Measurements from ENCODE around the gene MGLL. TPM values are rescaled to one million over a fixed set of nuclear protein-coding genes. Genes with fewer than 3 reads are reported as not detected.

MGLL gene
- total RNA-seq, 3 donors from 2014 or later, result 25.8 to 79.5 (median 30.2) TPM

- Histone ChIP-seq H3K4me3 (no peak overlapping the region), H3K9me3 (no peaks in the 10 kb centered on the region), H3K27ac (no peak overlapping the region), H3K27me3 (no peaks in the 10 kb centered on the region), H3K36me3 (no peaks in the 10 kb centered on the region), H3K4me1 (no peaks in the 10 kb centered on the region)
- intact Hi-C loops (cut with DNase I; ENCODE audit: low total_unique reads), result no loop called here
- TF ChIP-seq POLR2AphosphoS5 (IDR thresholded peaks at IDR 0.05), result no peak
- TF ChIP-seq POLR2A (IDR thresholded peaks at IDR 0.05), result no peak
- TF ChIP-seq, protein P1, sequence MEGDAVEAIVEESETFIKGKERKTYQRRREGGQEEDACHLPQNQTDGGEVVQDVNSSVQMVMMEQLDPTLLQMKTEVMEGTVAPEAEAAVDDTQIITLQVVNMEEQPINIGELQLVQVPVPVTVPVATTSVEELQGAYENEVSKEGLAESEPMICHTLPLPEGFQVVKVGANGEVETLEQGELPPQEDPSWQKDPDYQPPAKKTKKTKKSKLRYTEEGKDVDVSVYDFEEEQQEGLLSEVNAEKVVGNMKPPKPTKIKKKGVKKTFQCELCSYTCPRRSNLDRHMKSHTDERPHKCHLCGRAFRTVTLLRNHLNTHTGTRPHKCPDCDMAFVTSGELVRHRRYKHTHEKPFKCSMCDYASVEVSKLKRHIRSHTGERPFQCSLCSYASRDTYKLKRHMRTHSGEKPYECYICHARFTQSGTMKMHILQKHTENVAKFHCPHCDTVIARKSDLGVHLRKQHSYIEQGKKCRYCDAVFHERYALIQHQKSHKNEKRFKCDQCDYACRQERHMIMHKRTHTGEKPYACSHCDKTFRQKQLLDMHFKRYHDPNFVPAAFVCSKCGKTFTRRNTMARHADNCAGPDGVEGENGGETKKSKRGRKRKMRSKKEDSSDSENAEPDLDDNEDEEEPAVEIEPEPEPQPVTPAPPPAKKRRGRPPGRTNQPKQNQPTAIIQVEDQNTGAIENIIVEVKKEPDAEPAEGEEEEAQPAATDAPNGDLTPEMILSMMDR (IDR thresholded peaks at IDR 0.05), result no peak
- DNase-seq (ENCODE audit: low spot score in 2 of 2), result no peak
These were observed 26.1 kb upstream of the MGLL start for GRCh38 chr3:127848131-127849129.

DNA sequence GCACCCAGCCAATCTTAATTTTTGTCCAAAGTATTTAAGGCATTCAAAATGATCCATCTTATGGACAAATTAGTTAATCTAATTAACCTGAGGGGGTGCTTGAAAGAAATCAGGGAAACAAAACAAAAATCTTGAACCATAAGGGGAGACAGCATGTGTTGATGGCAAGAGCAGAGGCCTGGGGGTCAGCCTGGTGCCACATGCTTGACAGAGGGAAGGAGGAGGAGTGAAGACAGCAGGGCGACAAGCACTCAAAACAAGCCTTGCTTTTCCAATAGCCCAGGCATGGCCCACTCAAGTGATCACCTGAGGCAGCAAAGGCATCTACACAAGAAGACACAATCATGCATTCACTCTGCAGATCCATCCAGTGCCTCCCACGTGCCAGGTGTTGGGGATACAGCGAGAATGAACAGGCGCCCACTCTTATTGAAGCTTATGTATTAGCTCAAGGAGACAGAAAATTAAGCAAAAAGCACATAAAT lies 25.0 kb upstream of the MGLL start:
- Histone ChIP-seq H3K36me3 (no peaks in the 10 kb centered on the region), H3K27me3 (no peaks in the 10 kb centered on the region), H3K4me1 (no peaks in the 10 kb centered on the region), H3K4me3 (no peak overlapping the region), H3K9me3 (no peaks in the 10 kb centered on the region), H3K27ac (no peak overlapping the region)
- TF ChIP-seq POLR2AphosphoS5 (IDR thresholded peaks at IDR 0.05) (no peak), POLR2A (IDR thresholded peaks at IDR 0.05) (no peak)
- TF ChIP-seq, protein P1 (IDR thresholded peaks at IDR 0.05), result no peak
- intact Hi-C loops (cut with DNase I; ENCODE audit: low total_unique reads), result no loop called here
- DNase-seq (ENCODE audit: low spot score in 2 of 2), result no peak

- TF ChIP-seq, protein P1 (IDR thresholded peaks at IDR 0.05), result no peak
- TF ChIP-seq POLR2A (IDR thresholded peaks at IDR 0.05) (no peak), POLR2AphosphoS5 (IDR thresholded peaks at IDR 0.05) (no peak)
- H3K27me3 ChIP-seq, result no peaks in the 10 kb centered on the region
- intact Hi-C loops (cut with DNase I; ENCODE audit: low total_unique reads), result no loop called here
- no peak for DNase-seq (ENCODE audit: low spot score in 2 of 2)
- no peaks in the 10 kb centered on the region for H3K4me1 ChIP-seq
- no peaks in the 10 kb centered on the region for H3K36me3 ChIP-seq
- no peak overlapping the region for H3K27ac ChIP-seq
- H3K9me3 ChIP-seq, result no peaks in the 10 kb centered on the region
- no peak overlapping the region for H3K4me3 ChIP-seq
These were observed 24.3 kb upstream of the MGLL start for GRCh38 chr3:127846576-127846975.

- no peaks in the 10 kb centered on the region for H3K4me1 ChIP-seq
- no peak overlapping the region for H3K27ac ChIP-seq
- intact Hi-C loops (cut with DNase I; ENCODE audit: low total_unique reads), result no loop called here
- H3K36me3 ChIP-seq, result no peaks in the 10 kb centered on the region
- H3K4me3 ChIP-seq, result no peak overlapping the region
- H3K9me3 ChIP-seq, result no peaks in the 10 kb centered on the region
- TF ChIP-seq, protein P1 (IDR thresholded peaks at IDR 0.05), result no peak
- TF ChIP-seq POLR2AphosphoS5 (IDR thresholded peaks at IDR 0.05) (no peak), POLR2A (IDR thresholded peaks at IDR 0.05) (no peak)
- DNase-seq (ENCODE audit: low spot score in 2 of 2), result no peak
- no peaks in the 10 kb centered on the region for H3K27me3 ChIP-seq
These were observed 22.1 kb upstream of the MGLL start for GRCh38 chr3:127844326-127844942.

DNA sequence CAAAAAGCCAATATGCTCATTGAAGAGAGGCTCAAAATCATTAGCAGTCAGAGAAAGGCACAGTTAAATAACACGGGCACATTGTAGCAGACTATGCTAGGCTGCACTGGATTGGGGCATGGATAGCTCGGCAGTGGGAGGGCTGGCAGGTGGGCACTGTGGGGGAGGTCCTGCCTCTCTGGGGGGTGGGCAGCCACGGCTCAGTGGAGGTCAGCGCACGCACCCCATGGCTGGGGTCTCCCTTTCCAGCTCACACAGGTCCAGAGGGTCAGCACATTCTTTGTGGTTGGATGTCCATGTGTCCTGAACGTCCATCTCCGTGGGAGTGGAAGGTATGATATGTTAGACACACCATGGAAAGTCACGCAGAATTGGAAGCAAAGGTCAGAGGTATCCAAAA lies 18.4 kb upstream of the MGLL start:
- Histone ChIP-seq H3K4me1 (no peaks in the 10 kb centered on the region), H3K36me3 (no peaks in the 10 kb centered on the region), H3K27me3 (no peaks in the 10 kb centered on the region), H3K27ac (no peak overlapping the region), H3K4me3 (no peak overlapping the region), H3K9me3 (no peaks in the 10 kb centered on the region)
- intact Hi-C loops (cut with DNase I; ENCODE audit: low total_unique reads), result no loop called here
- TF ChIP-seq, protein P1 (IDR thresholded peaks at IDR 0.05), result no peak
- TF ChIP-seq POLR2AphosphoS5 (IDR thresholded peaks at IDR 0.05) (no peak), POLR2A (IDR thresholded peaks at IDR 0.05) (no peak)
- no peak for DNase-seq (ENCODE audit: low spot score in 2 of 2)

All from breast epithelium (tissue), 4 donors.